Panc1 (cell line): Measurements from ENCODE around the gene YIPF1.
"Not testable (repeated sequence)": the region's sequence is repeated elsewhere in the genome, so short reads cannot be mapped to it uniquely, and the experiment has no call there.

Source experiments
- CTCF ChIP-seq: fragments of 450-650 bp; IDR thresholded peaks from 2 replicates; pipeline ENCODE4 v1.5.1; 2017; ENCODE audit warnings: mild to moderate bottlenecking
- POLR2AphosphoS5 ChIP-seq: IDR thresholded peaks from 2 replicates; pipeline ENCODE4 v1.6.1; 2012; ENCODE audit warnings: mild to moderate bottlenecking, low read depth, low read length, moderate library complexity
- REST ChIP-seq, 2 experiments: IDR thresholded peaks; 2 replicates each; pipeline ENCODE4 v1.6.1; 2011 to 2012; ENCODE audit warnings: low read depth in 2 of 2, control low read depth in 1 of 2, low read length in 1 of 2, mild to moderate bottlenecking in 1 of 2, moderate library complexity in 1 of 2; ENCODE audit not compliant: insufficient read depth in 1 of 2
- SIN3A ChIP-seq: IDR thresholded peaks from 2 replicates; pipeline ENCODE4 v1.6.1; 2012; ENCODE audit warnings: low read depth, mild to moderate bottlenecking, low read length, moderate library complexity, borderline replicate concordance; ENCODE audit not compliant: insufficient read depth
- TCF7L2 ChIP-seq: IDR thresholded peaks from 2 replicates; pipeline ENCODE4 v1.6.1; 2011; ENCODE audit warnings: mild to moderate bottlenecking, low read depth, low read length, inconsistent platforms

- TF ChIP-seq CTCF; POLR2AphosphoS5; REST (IDR thresholded peaks at IDR 0.05; ENCODE audit: insufficient read depth in 1 of 2, low read depth in 2 of 2, low read length in 1 of 2); TCF7L2; SIN3A: not testable (repeated sequence)
Measured at GRCh38 chr1:53875150-53875549, 14.4 kb downstream of the YIPF1 start.
